ENCODE results near the gene SNRNP35. TPM values are rescaled to one million over a fixed set of nuclear protein-coding genes. Genes with fewer than 3 reads are reported as not detected.
"Not testable (repeated sequence)": the region's sequence is repeated elsewhere in the genome, so short reads cannot be mapped to it uniquely, and the experiment has no call there.

The SNRNP35 gene
- total RNA-seq, 2 experiments from 2014 or later: 21.5 to 21.8 TPM

DNA sequence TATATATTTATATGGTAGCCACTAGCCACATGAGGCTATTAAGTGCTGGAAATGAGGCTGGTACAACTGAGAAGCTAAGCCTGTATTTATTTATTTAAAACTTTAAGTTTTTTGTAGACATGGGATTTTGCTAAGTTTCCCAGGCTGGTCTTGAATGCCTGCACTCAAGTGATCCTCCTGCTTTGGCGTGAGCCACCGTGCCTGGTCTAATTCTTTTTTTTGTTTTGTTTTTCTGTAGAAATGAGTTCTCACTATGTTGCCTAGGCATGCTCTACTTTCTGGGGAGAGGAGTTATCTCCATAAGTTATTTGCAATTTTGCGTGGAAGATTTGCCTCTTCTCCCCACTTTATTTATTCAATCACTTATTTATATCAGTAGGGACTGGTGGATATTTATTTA is 4.8 kb upstream of the SNRNP35 start:
- Mint-ChIP-seq H3K27ac (no peak overlapping the region), H3K4me1 (ENCODE audit: low read depth) (peaks cover 13% of the 10 kb centered on the region), H3K36me3 (ENCODE audit: low read depth) (peaks cover 2% of the 10 kb centered on the region), H3K4me3 (no peak overlapping the region), H3K9me3 (no peaks in the 10 kb centered on the region), H3K27me3 (ENCODE audit: low read depth) (no peaks in the 10 kb centered on the region)
- intact Hi-C loops (cut with micrococcal nuclease): no loop called here
- DNase-seq: no peak
- CTCF ChIA-PET: no interaction called here

DNA sequence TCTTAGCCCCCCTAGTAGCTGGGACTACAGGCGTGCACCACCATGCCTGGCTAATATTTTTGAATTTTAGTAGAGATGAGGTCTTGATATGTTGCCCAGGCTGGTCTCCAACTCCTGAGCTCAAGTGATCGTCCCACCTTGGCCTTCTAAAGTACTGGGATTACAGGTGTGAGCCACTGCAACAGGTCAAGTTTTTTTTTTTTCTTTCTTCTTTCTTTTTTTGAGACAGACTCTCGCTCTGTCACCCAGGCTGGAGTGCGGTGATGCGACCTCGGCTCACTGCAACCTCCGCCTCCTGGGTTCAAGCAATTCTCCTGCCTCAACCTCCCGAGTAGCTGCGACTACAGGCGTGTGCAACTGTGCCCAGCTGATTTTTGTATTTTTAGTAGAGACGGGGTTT is 5.2 kb downstream of the SNRNP35 start:
- H3K27ac Mint-ChIP-seq, DNase-seq: not testable (repeated sequence)

DNA sequence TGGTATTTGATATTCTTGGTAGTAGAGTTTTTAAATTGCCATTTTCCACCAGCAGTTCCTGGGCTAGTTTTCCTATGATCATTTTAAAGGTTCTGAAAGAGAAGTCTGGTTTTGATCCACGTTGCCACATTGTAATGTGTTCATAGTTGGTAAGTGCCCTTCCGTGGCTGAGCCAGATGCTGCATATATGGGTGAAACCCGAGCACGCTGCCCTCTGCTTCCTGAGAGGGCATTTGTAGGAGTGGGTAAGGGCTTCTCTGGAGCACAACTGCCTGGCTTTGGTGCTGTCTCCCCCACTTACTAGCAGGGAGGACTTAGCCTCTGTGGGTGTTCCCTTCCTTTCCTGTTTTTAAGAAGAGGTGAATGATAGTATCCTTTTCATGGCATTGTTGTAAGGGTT is 7.1 kb downstream of the SNRNP35 start:
- Mint-ChIP-seq H3K4me1 (ENCODE audit: low read depth) (peaks cover 23% of the 10 kb centered on the region), H3K27me3 (ENCODE audit: low read depth) (no peaks in the 10 kb centered on the region), H3K4me3 (no peak overlapping the region), H3K27ac (no peak overlapping the region), H3K36me3 (ENCODE audit: low read depth) (peaks cover 19% of the 10 kb centered on the region), H3K9me3 (no peaks in the 10 kb centered on the region)
- DNase-seq: no peak
- intact Hi-C loops (cut with micrococcal nuclease): no loop called here
- CTCF ChIA-PET: no interaction called here

More for the DNA sequence above, 5.2 kb downstream of the SNRNP35 start:
- CTCF ChIA-PET; H3K9me3 Mint-ChIP-seq; H3K27me3 Mint-ChIP-seq (ENCODE audit: low read depth); intact Hi-C loops (cut with micrococcal nuclease); H3K4me3 Mint-ChIP-seq: not testable (repeated sequence)
- H3K36me3 Mint-ChIP-seq (ENCODE audit: low read depth): peaks cover 28% of the 10 kb centered on the region
- peaks cover 35% of the 10 kb centered on the region for H3K4me1 Mint-ChIP-seq (ENCODE audit: low read depth)

- CTCF ChIA-PET: interaction anchor here (0.7 to 1.0 kb wide), 3 partner anchors 167 to 540 kb away, joined by 3 to 5 read pairs (median 3); no protein-coding TSS in a partner anchor
- intact Hi-C loops (cut with micrococcal nuclease): no loop called here
- peaks cover 14% of the 10 kb centered on the region for H3K36me3 Mint-ChIP-seq (ENCODE audit: low read depth)
- no peak overlapping the region for H3K4me3 Mint-ChIP-seq
- H3K4me1 Mint-ChIP-seq (ENCODE audit: low read depth): peaks cover 12% of the 10 kb centered on the region
- H3K27me3 Mint-ChIP-seq (ENCODE audit: low read depth): no peaks in the 10 kb centered on the region
- no peak for DNase-seq
- no peaks in the 10 kb centered on the region for H3K9me3 Mint-ChIP-seq
- no peak overlapping the region for H3K27ac Mint-ChIP-seq
These were observed 10.8 kb downstream of the SNRNP35 start for GRCh38 chr12:123468786-123469185.

GRCh38 chr12:123469978-123470377 is 12.0 kb downstream of the SNRNP35 start:
- CTCF ChIA-PET: interaction anchor here (1.6 kb wide), 1 partner anchor 10 kb away, joined by 7 read pairs; no protein-coding TSS in a partner anchor
- no peak overlapping the region for H3K27ac Mint-ChIP-seq
- intact Hi-C loops (cut with micrococcal nuclease): no loop called here
- H3K4me1 Mint-ChIP-seq (ENCODE audit: low read depth): peaks cover 18% of the 10 kb centered on the region
- H3K36me3 Mint-ChIP-seq (ENCODE audit: low read depth): peaks cover 14% of the 10 kb centered on the region
- H3K9me3 Mint-ChIP-seq: no peaks in the 10 kb centered on the region
- no peak overlapping the region for H3K4me3 Mint-ChIP-seq
- no peak for DNase-seq
- no peaks in the 10 kb centered on the region for H3K27me3 Mint-ChIP-seq (ENCODE audit: low read depth)

- Mint-ChIP-seq H3K4me1 (ENCODE audit: low read depth) (peaks cover 22% of the 10 kb centered on the region), H3K27ac (no peak overlapping the region), H3K4me3 (no peak overlapping the region), H3K36me3 (ENCODE audit: low read depth) (peaks cover 9% of the 10 kb centered on the region), H3K27me3 (ENCODE audit: low read depth) (no peaks in the 10 kb centered on the region), H3K9me3 (no peaks in the 10 kb centered on the region)
- intact Hi-C loops (cut with micrococcal nuclease): no loop called here
- CTCF ChIA-PET: no interaction called here
- DNase-seq: no peak
These were observed 13.6 kb downstream of the SNRNP35 start for GRCh38 chr12:123471374-123472068.

GRCh38 chr12:123472438-123472849 is 14.5 kb downstream of the SNRNP35 start:
- Mint-ChIP-seq H3K4me1 (ENCODE audit: low read depth) (peaks cover 29% of the 10 kb centered on the region), H3K9me3 (no peaks in the 10 kb centered on the region), H3K36me3 (ENCODE audit: low read depth) (peaks cover 10% of the 10 kb centered on the region), H3K4me3 (no peak overlapping the region), H3K27ac (no peak overlapping the region), H3K27me3 (ENCODE audit: low read depth) (no peaks in the 10 kb centered on the region)
- intact Hi-C loops (cut with micrococcal nuclease): no loop called here
- DNase-seq: no peak
- CTCF ChIA-PET: interaction anchor here (0.9 kb wide), 1 partner anchor 11 kb away, joined by 4 read pairs; no protein-coding TSS in a partner anchor

- H3K27me3 Mint-ChIP-seq (ENCODE audit: low read depth): no peaks in the 10 kb centered on the region
- peak; percentile 38 for DNase-seq
- intact Hi-C loops (cut with micrococcal nuclease): loop anchor here (1.0 kb wide), 1 partner anchor 38 kb away; the partner anchor contains the start of gene RILPL2
- peak overlapping the region; percentile 13 for H3K4me3 Mint-ChIP-seq
- H3K4me1 Mint-ChIP-seq (ENCODE audit: low read depth): peaks cover 32% of the 10 kb centered on the region
- CTCF ChIA-PET: interaction anchor here (1.2 to 1.4 kb wide), 2 partner anchors 22 to 91 kb away, joined by 3 to 5 read pairs; partner anchors contain the start of gene KMT5A
- H3K9me3 Mint-ChIP-seq: no peaks in the 10 kb centered on the region
- peaks cover 8% of the 10 kb centered on the region for H3K36me3 Mint-ChIP-seq (ENCODE audit: low read depth)
- H3K27ac Mint-ChIP-seq: peak overlapping the region; percentile 79
These were observed 16.7 kb downstream of the SNRNP35 start for GRCh38 chr12:123474485-123475245.

DNA sequence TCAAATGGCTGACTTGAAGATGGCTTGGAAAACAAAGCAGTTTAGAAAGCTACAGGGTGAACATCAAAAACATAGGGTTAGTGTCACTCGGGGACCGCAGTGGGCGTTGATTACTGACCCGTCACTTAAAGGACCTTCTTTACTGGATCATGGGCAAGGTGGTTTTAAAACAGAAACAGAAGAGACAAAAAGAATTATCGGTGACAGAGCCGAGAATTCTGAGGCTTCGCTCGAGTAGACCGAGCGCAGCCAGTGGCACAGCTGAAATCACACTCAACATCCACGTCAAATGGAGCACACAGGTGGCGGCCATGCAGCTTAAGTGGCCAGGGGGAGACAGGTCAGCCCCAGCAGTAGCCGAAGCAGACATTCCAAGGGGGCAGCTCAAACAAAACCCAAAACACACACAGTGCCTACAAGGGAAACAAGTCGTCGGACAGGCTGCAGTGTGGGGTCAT is 17.3 kb downstream of the SNRNP35 start:
- H3K4me3 Mint-ChIP-seq: peak overlapping the region; percentile 13
- H3K27me3 Mint-ChIP-seq (ENCODE audit: low read depth): no peaks in the 10 kb centered on the region
- intact Hi-C loops (cut with micrococcal nuclease): loop anchor here (1.0 kb wide), 1 partner anchor 39 kb away; the partner anchor contains the start of gene RILPL2
- H3K9me3 Mint-ChIP-seq: no peaks in the 10 kb centered on the region
- H3K4me1 Mint-ChIP-seq (ENCODE audit: low read depth): peaks cover 36% of the 10 kb centered on the region
- peaks cover 8% of the 10 kb centered on the region for H3K36me3 Mint-ChIP-seq (ENCODE audit: low read depth)
- no peak for DNase-seq
- CTCF ChIA-PET: interaction anchor here (1.2 kb wide), 1 partner anchor 22 kb away, joined by 3 read pairs; no protein-coding TSS in a partner anchor
- H3K27ac Mint-ChIP-seq: peak overlapping the region; percentile 79

GRCh38 chr12:123478069-123478468 is 20.1 kb downstream of the SNRNP35 start:
- Mint-ChIP-seq H3K9me3 (no peaks in the 10 kb centered on the region), H3K27me3 (ENCODE audit: low read depth) (no peaks in the 10 kb centered on the region), H3K4me3 (no peak overlapping the region), H3K4me1 (ENCODE audit: low read depth) (peaks cover 45% of the 10 kb centered on the region), H3K36me3 (ENCODE audit: low read depth) (peaks cover 6% of the 10 kb centered on the region), H3K27ac (no peak overlapping the region)
- intact Hi-C loops (cut with micrococcal nuclease): no loop called here
- CTCF ChIA-PET: no interaction called here
- DNase-seq: no peak

- H3K27ac Mint-ChIP-seq: no peak overlapping the region
- intact Hi-C loops (cut with micrococcal nuclease): no loop called here
- peaks cover 6% of the 10 kb centered on the region for H3K36me3 Mint-ChIP-seq (ENCODE audit: low read depth)
- H3K27me3 Mint-ChIP-seq (ENCODE audit: low read depth): no peaks in the 10 kb centered on the region
- no peaks in the 10 kb centered on the region for H3K9me3 Mint-ChIP-seq
- H3K4me1 Mint-ChIP-seq (ENCODE audit: low read depth): peaks cover 51% of the 10 kb centered on the region
- CTCF ChIA-PET: interaction anchor here (0.6 kb wide), 1 partner anchor 24 kb away, joined by 6 read pairs; no protein-coding TSS in a partner anchor
- no peak for DNase-seq
- no peak overlapping the region for H3K4me3 Mint-ChIP-seq
These were observed 20.8 kb downstream of the SNRNP35 start for GRCh38 chr12:123478762-123479161.

DNA sequence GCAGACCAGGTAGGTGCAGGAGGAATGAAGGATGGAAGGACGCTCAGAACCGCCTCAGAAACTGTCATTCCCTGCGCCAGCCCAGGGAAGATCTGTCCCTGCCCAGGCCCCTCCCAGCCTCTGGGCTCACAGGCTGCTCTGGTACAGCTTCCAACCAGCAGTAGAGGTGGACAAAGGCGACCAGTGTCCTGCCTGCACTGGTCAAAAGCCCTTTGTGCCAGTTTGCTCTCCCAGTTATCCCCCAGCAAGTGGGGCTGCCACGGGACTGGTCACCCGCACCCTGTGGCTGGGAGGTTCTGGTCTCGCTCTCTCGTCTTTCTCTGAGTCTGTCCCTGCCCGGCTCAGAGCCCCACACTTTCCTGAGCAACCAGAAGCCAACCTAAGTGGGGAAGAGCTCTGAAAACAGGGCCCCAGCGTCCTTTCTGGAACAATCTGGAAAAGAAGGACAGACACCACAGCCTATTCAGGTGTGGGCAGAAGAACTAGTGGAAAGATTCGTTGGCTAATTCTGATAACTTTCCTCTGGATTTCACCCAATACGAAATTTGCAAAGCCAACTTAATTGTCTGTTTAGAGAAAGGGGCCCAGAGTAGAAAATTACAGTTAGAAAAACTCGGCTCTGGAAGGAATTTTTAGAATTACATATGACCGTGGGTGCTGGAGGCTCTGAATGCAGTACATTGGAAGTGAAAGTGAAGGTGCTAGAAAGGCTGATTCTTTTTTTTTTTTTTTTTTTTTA is 21.7 kb downstream of the SNRNP35 start:
- DNase-seq: no peak
- CTCF ChIA-PET: no interaction called here
- peaks cover 53% of the 10 kb centered on the region for H3K4me1 Mint-ChIP-seq (ENCODE audit: low read depth)
- intact Hi-C loops (cut with micrococcal nuclease): no loop called here
- peaks cover 6% of the 10 kb centered on the region for H3K36me3 Mint-ChIP-seq (ENCODE audit: low read depth)
- no peaks in the 10 kb centered on the region for H3K9me3 Mint-ChIP-seq
- H3K27me3 Mint-ChIP-seq (ENCODE audit: low read depth): no peaks in the 10 kb centered on the region
- H3K4me3 Mint-ChIP-seq: no peak overlapping the region
- H3K27ac Mint-ChIP-seq: no peak overlapping the region

Measured in activated naive CD4-positive, alpha-beta T cell treated with anti-CD3 and anti-CD28 coated beads for 36 hours (primary cell).